IMR-90 (cell line): Measurements from ENCODE around the gene TRAPPC14. TPM values are rescaled to one million over a fixed set of nuclear protein-coding genes. Genes with fewer than 3 reads are reported as not detected.

Source experiments
- ATAC-seq: fragments of 200-7000 bp; cut with Tn5 transposase; 2 replicates; pipeline ENCODE4 v1.9.1; 2020; ENCODE audit warnings: low read depth, mild to moderate bottlenecking, moderate library complexity
- BruUV-seq: library from RNA; stranded (reverse); fragments of 400-500 nt; replicated peaks from 2 replicates; lab custom pipeline; 2021; lab: Mats Ljungman, UMichigan
- CTCF ChIA-PET: fragments of 300-600 bp; formaldehyde crosslinking; extraction: SDS; loops from one replicate; lab custom pipeline; 2021; ENCODE audit warnings: antibody characterized with exemption; lab: Yijun Ruan, JAX
- POLR2A ChIA-PET: fragments of 300-600 bp; sonication (Branson Sonifier 250); formaldehyde crosslinking; loops from one replicate; lab custom pipeline; 2022; ENCODE audit warnings: antibody characterized with exemption; ENCODE audit not compliant: unreplicated experiment; lab: Charles Lee
- DNase-seq: peaks from one replicate; pipeline ENCODE4 v3.0.0; 2013
- H2AFZ ChIP-seq: replicated peaks from 2 replicates; pipeline ENCODE3; 2013; ENCODE audit warnings: low read length, mild to moderate bottlenecking; ENCODE audit not compliant: poor library complexity
- H2AK5ac ChIP-seq: 2 replicates; pipeline ENCODE4 v1.6.1; 2013; ENCODE audit warnings: low read depth, low read length, inconsistent platforms
- H2AK9ac ChIP-seq: replicated peaks from 2 replicates; pipeline ENCODE3; 2013; ENCODE audit warnings: mild to moderate bottlenecking, low read depth, low read length, moderate library complexity; ENCODE audit not compliant: poor library complexity
- H2BK120ac ChIP-seq: 2 replicates; pipeline ENCODE4 v1.6.1; 2013; ENCODE audit warnings: low read depth, low read length, inconsistent platforms
- H2BK15ac ChIP-seq: 3 replicates; pipeline ENCODE4 v1.6.1; 2013; ENCODE audit warnings: low read depth, low read length, inconsistent platforms
- H2BK20ac ChIP-seq: 2 replicates; pipeline ENCODE4 v1.6.1; 2013; ENCODE audit warnings: low read depth, mild to moderate bottlenecking, inconsistent platforms, low read length, moderate library complexity
- H2BK5ac ChIP-seq: 2 replicates; pipeline ENCODE4 v1.6.1; 2013; ENCODE audit warnings: mild to moderate bottlenecking, low read depth, low read length, inconsistent platforms; ENCODE audit not compliant: poor library complexity, severe bottlenecking
- H3K14ac ChIP-seq: replicated peaks from 2 replicates; pipeline ENCODE4 v1.6.1; 2013; ENCODE audit warnings: low read depth, low read length, inconsistent platforms
- H3K18ac ChIP-seq: 2 replicates; pipeline ENCODE4 v1.6.1; 2013; ENCODE audit warnings: low read depth, low read length, control low read depth
- H3K23ac ChIP-seq: 2 replicates; pipeline ENCODE4 v1.6.1; 2013; ENCODE audit warnings: low read depth, low read length, inconsistent platforms
- H3K27ac ChIP-seq: 2 replicates; pipeline ENCODE4 v1.5.1; 2013; ENCODE audit warnings: mild to moderate bottlenecking, control low read depth, low read length; ENCODE audit not compliant: insufficient read depth
- H3K27me3 ChIP-seq: 2 replicates; pipeline ENCODE4 v1.6.1; 2013; ENCODE audit warnings: low read length; ENCODE audit not compliant: control insufficient read depth, insufficient read depth
- H3K36me3 ChIP-seq: 2 replicates; pipeline ENCODE4 v1.6.1; 2013; ENCODE audit warnings: low read length, mixed read lengths; ENCODE audit not compliant: control insufficient read depth, insufficient read depth
- H3K4ac ChIP-seq: 2 replicates; pipeline ENCODE4 v1.6.1; 2013; ENCODE audit warnings: low read depth, low read length, inconsistent platforms
- H3K4me1 ChIP-seq: 2 replicates; pipeline ENCODE4 v1.6.1; 2013; ENCODE audit warnings: low read length, mixed read lengths; ENCODE audit not compliant: control insufficient read depth, insufficient read depth
- H3K4me2 ChIP-seq: 2 replicates; pipeline ENCODE4 v1.6.1; 2013; ENCODE audit warnings: low read depth, mild to moderate bottlenecking, control low read depth, low read length, moderate library complexity
- H3K4me3 ChIP-seq: 2 replicates; pipeline ENCODE4 v1.5.1; 2013; ENCODE audit warnings: low read depth, mild to moderate bottlenecking, control low read depth, low read length, moderate library complexity; ENCODE audit not compliant: insufficient read depth
- H3K56ac ChIP-seq: 2 replicates; pipeline ENCODE4 v1.6.1; 2013; ENCODE audit warnings: low read length, inconsistent platforms; ENCODE audit not compliant: insufficient read depth; ENCODE audit errors: extremely low read depth
- H3K79me1 ChIP-seq, 2 experiments: 2 replicates each; pipeline ENCODE4 v1.6.1; 2013; ENCODE audit warnings: low read length in 2 of 2, inconsistent platforms in 1 of 2, low read depth in 1 of 2
- H3K9ac ChIP-seq: 2 replicates; pipeline ENCODE4 v1.6.1; 2013; ENCODE audit warnings: low read depth, low read length, control low read depth
- H3K9me1 ChIP-seq: 2 replicates; pipeline ENCODE4 v1.6.1; 2013; ENCODE audit warnings: low read length, inconsistent platforms; ENCODE audit not compliant: insufficient read depth
- H3K9me3 ChIP-seq: 2 replicates; pipeline ENCODE4 v1.6.1; 2013; ENCODE audit warnings: low read length; ENCODE audit not compliant: control insufficient read depth, insufficient read depth
- H4K20me1 ChIP-seq: 2 replicates; pipeline ENCODE4 v1.6.1; 2013; ENCODE audit warnings: low read length, inconsistent platforms; ENCODE audit not compliant: insufficient read depth
- H4K5ac ChIP-seq: 2 replicates; pipeline ENCODE4 v1.6.1; 2013; ENCODE audit warnings: mild to moderate bottlenecking, low read depth, low read length, control low read depth
- H4K8ac ChIP-seq, 2 experiments: 2 replicates each; pipeline ENCODE4 v1.6.1; 2013; ENCODE audit warnings: low read depth in 2 of 2, low read length in 2 of 2, control low read depth in 1 of 2, inconsistent platforms in 1 of 2
- H4K91ac ChIP-seq: 2 replicates; pipeline ENCODE4 v1.6.1; 2013; ENCODE audit warnings: low read depth, low read length, inconsistent platforms; ENCODE audit not compliant: insufficient read depth
- CHD1 ChIP-seq: IDR thresholded peaks from 2 replicates; pipeline ENCODE4 v1.6.1; 2012; ENCODE audit warnings: low read depth, low read length, improper control_type of control experiment
- ELK1 ChIP-seq: fragments of 150-350 bp; IDR thresholded peaks from 2 replicates; pipeline ENCODE4 v1.6.1; 2016; ENCODE audit warnings: low read depth, mild to moderate bottlenecking, low read length, moderate library complexity, borderline replicate concordance
- FOS ChIP-seq: fragments of 150-350 bp; IDR thresholded peaks from 2 replicates; pipeline ENCODE4 v1.6.1; 2016; ENCODE audit warnings: low read depth, low read length
- MXI1 ChIP-seq: IDR thresholded peaks from 2 replicates; pipeline ENCODE4 v1.6.1; 2012; ENCODE audit warnings: low read depth, mild to moderate bottlenecking, low read length, moderate library complexity, borderline replicate concordance
- NFE2L2 ChIP-seq: fragments of 150-350 bp; IDR thresholded peaks from 2 replicates; pipeline ENCODE4 v1.6.1; 2016; ENCODE audit warnings: low read depth, mild to moderate bottlenecking, low read length
- POLR2A ChIP-seq: IDR thresholded peaks from 2 replicates; pipeline ENCODE4 v1.6.1; 2012; ENCODE audit warnings: mild to moderate bottlenecking, low read depth, low read length
- RAD21 ChIP-seq: IDR thresholded peaks from 2 replicates; pipeline ENCODE4 v1.6.1; 2012; ENCODE audit warnings: low read length, improper control_type of control experiment
- RCOR1 ChIP-seq: IDR thresholded peaks from 2 replicates; pipeline ENCODE4 v1.6.1; 2012; ENCODE audit warnings: mild to moderate bottlenecking, low read length, improper control_type of control experiment; ENCODE audit not compliant: insufficient replicate concordance
- RFX5 ChIP-seq: IDR thresholded peaks from 2 replicates; pipeline ENCODE4 v1.8.0; 2012; ENCODE audit warnings: low read depth, mild to moderate bottlenecking, low read length, moderate library complexity
- SMC3 ChIP-seq: fragments of 150-350 bp; IDR thresholded peaks from 2 replicates; pipeline ENCODE4 v1.6.1; 2016; ENCODE audit warnings: low read depth, mild to moderate bottlenecking, antibody characterized with exemption, low read length, moderate library complexity
- WGBS, 2 experiments: methylation state at CpG; one replicate each; pipeline versions ENCODE4 v1.1.5 to v1.1.7; 2013; ENCODE audit warnings: missing lambda C conversion rate in 2 of 2; ENCODE audit not compliant: insufficient read length in 1 of 2; ENCODE audit errors: extremely low coverage in 2 of 2; 5-methylcytosine and 5-hydroxymethylcytosine counted together
- dilution Hi-C: fragments of 300-500 bp; cut with HindIII; formaldehyde crosslinking; loops from one replicate; pipeline ENCODE4 v1.14.3; 2018; ENCODE audit warnings: low sequenced_read_pairs; ENCODE audit not compliant: unreplicated experiment
- in situ Hi-C: fragments of 300-500 bp; cut with MboI; formaldehyde crosslinking; loops from 3 replicates; pipeline ENCODE4 v1.14.3; 2019; ENCODE audit warnings: low sequenced_read_pairs, inconsistent platforms, mixed read lengths
- intact Hi-C: fragments of 100-400 bp; cut with micrococcal nuclease; formaldehyde crosslinking; loops from 2 replicates; pipeline ENCODE4 v1.10.0; 2022
- polyA plus RNA-seq, 3 experiments: library from polyadenylated mRNA; depleted of rRNA; stranded (reverse); fragments of >200 nt; gene quantifications; 2 replicates each; pipeline ENCODE4 v1.2.3, GENCODE V29; 2012; ENCODE audit warnings: low replicate concordance in 1 of 3
- total RNA-seq: library from RNA; depleted of rRNA; stranded (reverse); fragments of >200 nt; gene quantifications from 2 replicates; pipeline ENCODE4 v1.2.3, GENCODE V29; 2012
- TF ChIP-seq, protein P1 (sequence below): fragments of 150-350 bp; IDR thresholded peaks from 2 replicates; pipeline ENCODE4 v1.6.1; 2017; ENCODE audit warnings: mild to moderate bottlenecking, antibody characterized with exemption, low read length, low read depth

Gene TRAPPC14
- total and polyA plus RNA-seq, 2 of the 4 experiments (the other 2 are of a cell fraction): 4.5 to 15.9 TPM

DNA sequence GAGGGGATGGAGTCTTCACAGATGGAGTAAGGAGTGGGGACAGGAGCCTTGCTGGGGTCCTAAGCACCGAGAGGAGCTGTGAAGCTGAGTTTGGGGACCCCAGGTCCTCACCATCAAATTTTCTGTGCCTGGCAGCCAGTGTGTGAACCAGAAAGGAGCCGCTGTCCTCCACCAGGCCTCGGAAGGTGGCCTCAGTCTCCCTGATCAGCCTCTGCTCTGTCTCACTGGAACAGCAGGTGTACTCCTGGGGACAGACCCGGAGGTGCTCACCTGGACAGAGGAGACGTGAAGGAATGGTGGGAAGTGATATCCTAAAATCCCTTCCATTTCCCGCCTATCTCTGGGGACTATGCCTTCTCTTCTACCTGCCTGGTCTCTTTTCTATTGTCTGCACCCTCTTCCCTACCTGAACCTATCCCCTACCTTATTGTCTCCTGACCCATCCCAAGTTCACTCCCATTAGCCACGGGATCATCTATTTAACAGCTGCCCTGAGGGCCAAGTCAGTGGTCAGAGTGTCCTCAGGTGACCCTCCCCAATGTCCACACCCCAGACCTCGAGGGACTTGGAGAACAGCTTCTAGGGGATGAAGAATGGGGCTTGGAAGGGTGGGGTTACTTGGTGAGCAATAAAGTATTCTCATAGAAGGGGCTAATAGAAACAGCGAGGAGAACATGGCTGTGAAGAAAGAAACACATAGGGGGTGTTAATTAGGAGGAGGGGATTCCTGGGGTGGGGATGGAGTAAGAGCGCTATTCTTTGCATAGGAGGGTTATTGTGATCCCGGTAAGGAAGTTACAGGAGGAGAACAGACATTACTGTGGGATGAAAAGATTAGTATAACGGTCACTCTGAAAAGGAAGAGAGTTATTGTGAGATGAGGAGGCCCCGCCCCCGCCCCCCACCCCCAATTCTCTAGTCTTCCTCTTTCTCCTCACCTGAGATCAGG, 17.8 kb upstream of the TRAPPC14 start:
- no peaks in the 10 kb centered on the region for H3K27me3 ChIP-seq
- H3K14ac ChIP-seq: no peak overlapping the region
- no peak overlapping the region for H4K91ac ChIP-seq
- peaks cover 13% of the 10 kb centered on the region for H3K36me3 ChIP-seq
- H3K9me1 ChIP-seq: 0 out of 2 replicates have a peak, but pooled peaks cover 2% of the 10 kb centered on the region
- no TSS peak for BruUV-seq
- H3K4me1 ChIP-seq: peaks cover 5% of the 10 kb centered on the region
- H2BK20ac ChIP-seq: no peak overlapping the region
- in situ Hi-C loops: no loop called here
- H4K5ac ChIP-seq: no peak overlapping the region
- no peak overlapping the region for H4K8ac ChIP-seq
- no peak for ATAC-seq
- peak overlapping the region; percentile 69 for H3K4me3 ChIP-seq
- no peaks in the 10 kb centered on the region for H3K9me3 ChIP-seq
- intact Hi-C loops: no loop called here
- H3K4me2 ChIP-seq: peak overlapping the region; percentile 61
- peak overlapping the region; percentile 88 for H2AK9ac ChIP-seq
- dilution Hi-C loops: no loop called here
- peak overlapping the region; percentile 68 for H3K9ac ChIP-seq
- no peak overlapping the region for H2AK5ac ChIP-seq
- H2BK5ac ChIP-seq: no peak overlapping the region
- ChIA-PET POLR2A (interaction anchor here (0.9 kb wide), 1 partner anchor 8 kb away, joined by 4 read pairs; the partner anchor contains the start of gene GAL3ST4), CTCF (interaction anchor here (1.3 kb wide), 1 partner anchor 8 kb away, joined by 5 read pairs; the partner anchor contains the start of gene GAL3ST4)
- H3K23ac ChIP-seq: 0 out of 2 replicates have a peak overlapping the region, but pooled peaks have one; percentile 18
- H2BK15ac ChIP-seq: no peak overlapping the region
- peak overlapping the region; percentile 96 for H2AFZ ChIP-seq
- H3K79me1 ChIP-seq: peaks cover 16 to 22% of the 10 kb centered on the region in 2 experiments
- WGBS, 2 experiments: 0% methylated on average over 1 of the region's 14 CpGs; no CpG with 5 or more reads in 1 of the 2 experiments
- H3K4ac ChIP-seq: peak overlapping the region; percentile 64
- TF ChIP-seq CHD1 (no peak), SMC3 (no peak), RAD21 (no peak), RCOR1 (no peak), ELK1 (no peak), MXI1 (no peak), RFX5 (no peak), POLR2A (no peak), FOS (no peak), NFE2L2 (no peak)
- TF ChIP-seq, protein P1, sequence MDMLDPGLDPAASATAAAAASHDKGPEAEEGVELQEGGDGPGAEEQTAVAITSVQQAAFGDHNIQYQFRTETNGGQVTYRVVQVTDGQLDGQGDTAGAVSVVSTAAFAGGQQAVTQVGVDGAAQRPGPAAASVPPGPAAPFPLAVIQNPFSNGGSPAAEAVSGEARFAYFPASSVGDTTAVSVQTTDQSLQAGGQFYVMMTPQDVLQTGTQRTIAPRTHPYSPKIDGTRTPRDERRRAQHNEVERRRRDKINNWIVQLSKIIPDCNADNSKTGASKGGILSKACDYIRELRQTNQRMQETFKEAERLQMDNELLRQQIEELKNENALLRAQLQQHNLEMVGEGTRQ: no peak
- no peak overlapping the region for H3K18ac ChIP-seq
- H3K27ac ChIP-seq: no peak overlapping the region; the same call in 1 of the 2 replicates
- no peaks in the 10 kb centered on the region for H4K20me1 ChIP-seq
- DNase-seq: no peak
- H2BK120ac ChIP-seq: no peak overlapping the region
- peak overlapping the region; percentile 74; the same call in 1 of the 2 replicates for H3K56ac ChIP-seq
